ENCODE measurements around the gene DNAJC21.

GRCh38 chr5:34986965-34987364 lies 57.6 kb downstream of the DNAJC21 start:
- no peak for TF ChIP-seq ISL1 (CRISPR knock-in tag; IDR thresholded peaks at IDR 0.05)
- TF ChIP-seq RARB (CRISPR knock-in tag; IDR thresholded peaks at IDR 0.05): no peak
